WTC11 (cell line): ENCODE data around the gene MBOAT2.

ENCODE experiments used
- AR ChIP-seq: fragments of 250-450 bp; sonication (Bioruptor Pico); IDR thresholded peaks from 2 replicates; pipeline ENCODE4 v1.9.0; 2021; ENCODE audit warnings: mild to moderate bottlenecking
- CREM ChIP-seq: sonication (generic); formaldehyde crosslinking; IDR thresholded peaks from 2 replicates; pipeline ENCODE4 v1.8.1; 2022; ENCODE audit warnings: mild to moderate bottlenecking, missing genetic modification reagents, moderate library complexity
- CTCF ChIP-seq: fragments of 200-600 bp; IDR thresholded peaks from 2 replicates; pipeline ENCODE4 v1.8.0; 2022; ENCODE audit warnings: antibody characterized with exemption
- FOXJ3 ChIP-seq: sonication (generic); formaldehyde crosslinking; IDR thresholded peaks from 2 replicates; pipeline ENCODE4 v1.9.0; 2021; ENCODE audit warnings: missing genetic modification reagents, mild to moderate bottlenecking, borderline replicate concordance
- MAX ChIP-seq: sonication (generic); formaldehyde crosslinking; IDR thresholded peaks from 2 replicates; pipeline ENCODE4 v1.8.0; 2022; ENCODE audit warnings: mild to moderate bottlenecking, missing genetic modification reagents
- RORB ChIP-seq: fragments of 250-450 bp; sonication (Bioruptor Pico); IDR thresholded peaks from 2 replicates; pipeline ENCODE4 v1.9.0; 2021; ENCODE audit warnings: mild to moderate bottlenecking
- SP1 ChIP-seq: sonication (generic); formaldehyde crosslinking; conservative IDR thresholded peaks from 2 replicates; pipeline ENCODE4 v1.8.1; 2022; ENCODE audit warnings: missing genetic modification reagents
- TCF7 ChIP-seq: sonication (generic); formaldehyde crosslinking; IDR thresholded peaks from 2 replicates; pipeline ENCODE4 v1.8.0; 2022; ENCODE audit warnings: mild to moderate bottlenecking, low read depth, missing genetic modification reagents, moderate library complexity
- USF2 ChIP-seq: sonication (generic); formaldehyde crosslinking; IDR thresholded peaks from 2 replicates; pipeline ENCODE4 v1.8.1; 2023; ENCODE audit warnings: mild to moderate bottlenecking, missing genetic modification reagents, moderate library complexity
- ZNF416 ChIP-seq: fragments of 250-450 bp; sonication (Bioruptor Pico); IDR thresholded peaks from 2 replicates; pipeline ENCODE4 v1.9.0; 2021; ENCODE audit warnings: mild to moderate bottlenecking, inconsistent platforms
- ZSCAN18 ChIP-seq: fragments of 250-450 bp; sonication (Bioruptor Pico); IDR thresholded peaks from 2 replicates; pipeline ENCODE4 v2.1.2; 2022; ENCODE audit warnings: mild to moderate bottlenecking, moderate library complexity

- TF ChIP-seq CTCF (no peak), TCF7 (CRISPR knock-in tag) (no peak), SP1 (CRISPR knock-in tag) (no peak), AR (CRISPR knock-in tag) (no peak), ZNF416 (CRISPR knock-in tag) (no peak), MAX (CRISPR knock-in tag) (no peak), CREM (no peak), FOXJ3 (CRISPR knock-in tag) (no peak), USF2 (CRISPR knock-in tag) (no peak), ZSCAN18 (CRISPR knock-in tag) (no peak), RORB (CRISPR knock-in tag) (no peak)
Measured at GRCh38 chr2:8848328-8849100, 155.0 kb downstream of the MBOAT2 start.
